Ishikawa (cell line): ENCODE measurements around the gene TECR.

Experiments used
- CEBPB ChIP-seq: IDR thresholded peaks from 2 replicates; pipeline ENCODE4 v1.6.1; 2012
- CREB1 ChIP-seq: IDR thresholded peaks from 2 replicates; pipeline ENCODE4 v1.6.1; 2012; ENCODE audit warnings: low read depth
- EGR1 ChIP-seq: IDR thresholded peaks from 2 replicates; pipeline ENCODE4 v1.6.1; 2012
- EP300 ChIP-seq: IDR thresholded peaks from 2 replicates; pipeline ENCODE4 v1.6.1; 2012; ENCODE audit warnings: borderline replicate concordance
- FOXM1 ChIP-seq: IDR thresholded peaks from 2 replicates; pipeline ENCODE4 v1.6.1; 2012; ENCODE audit warnings: low read depth, borderline replicate concordance
- MAX ChIP-seq: IDR thresholded peaks from 2 replicates; pipeline ENCODE4 v1.6.1; 2012
- NFIC ChIP-seq: IDR thresholded peaks from 2 replicates; pipeline ENCODE4 v1.6.1; 2012
- RAD21 ChIP-seq: IDR thresholded peaks from 2 replicates; pipeline ENCODE4 v1.6.1; 2012; ENCODE audit warnings: low read depth
- TAF1 ChIP-seq: IDR thresholded peaks from 2 replicates; pipeline ENCODE4 v1.6.1; 2012; ENCODE audit warnings: low read depth, mild to moderate bottlenecking
- TCF12 ChIP-seq: IDR thresholded peaks from 2 replicates; pipeline ENCODE4 v1.6.1; 2012; ENCODE audit warnings: low read depth
- TEAD4 ChIP-seq: IDR thresholded peaks from 2 replicates; pipeline ENCODE4 v1.6.1; 2012
- USF1 ChIP-seq: IDR thresholded peaks from 2 replicates; pipeline ENCODE4 v1.6.1; 2012
- YY1 ChIP-seq: IDR thresholded peaks from 2 replicates; pipeline ENCODE4 v1.6.1; 2012; ENCODE audit warnings: low read depth
- ZBTB7A ChIP-seq: IDR thresholded peaks from 2 replicates; pipeline ENCODE4 v1.6.1; 2012; ENCODE audit warnings: low read depth
- TF ChIP-seq, protein P1 (sequence below): IDR thresholded peaks from 2 replicates; pipeline ENCODE4 v1.6.1; 2012; ENCODE audit warnings: low read depth, mild to moderate bottlenecking

Gene TECR

GRCh38 chr19:14577885-14578427 is 48.6 kb downstream of the TECR start:
- TF ChIP-seq TEAD4 (no peak), MAX (no peak), YY1 (no peak), CREB1 (no peak), FOXM1 (no peak), USF1 (no peak), EP300 (no peak), TAF1 (no peak), CEBPB (no peak), RAD21 (no peak), TCF12 (no peak), NFIC (no peak), ZBTB7A (no peak), EGR1 (no peak)
- TF ChIP-seq, protein P1, sequence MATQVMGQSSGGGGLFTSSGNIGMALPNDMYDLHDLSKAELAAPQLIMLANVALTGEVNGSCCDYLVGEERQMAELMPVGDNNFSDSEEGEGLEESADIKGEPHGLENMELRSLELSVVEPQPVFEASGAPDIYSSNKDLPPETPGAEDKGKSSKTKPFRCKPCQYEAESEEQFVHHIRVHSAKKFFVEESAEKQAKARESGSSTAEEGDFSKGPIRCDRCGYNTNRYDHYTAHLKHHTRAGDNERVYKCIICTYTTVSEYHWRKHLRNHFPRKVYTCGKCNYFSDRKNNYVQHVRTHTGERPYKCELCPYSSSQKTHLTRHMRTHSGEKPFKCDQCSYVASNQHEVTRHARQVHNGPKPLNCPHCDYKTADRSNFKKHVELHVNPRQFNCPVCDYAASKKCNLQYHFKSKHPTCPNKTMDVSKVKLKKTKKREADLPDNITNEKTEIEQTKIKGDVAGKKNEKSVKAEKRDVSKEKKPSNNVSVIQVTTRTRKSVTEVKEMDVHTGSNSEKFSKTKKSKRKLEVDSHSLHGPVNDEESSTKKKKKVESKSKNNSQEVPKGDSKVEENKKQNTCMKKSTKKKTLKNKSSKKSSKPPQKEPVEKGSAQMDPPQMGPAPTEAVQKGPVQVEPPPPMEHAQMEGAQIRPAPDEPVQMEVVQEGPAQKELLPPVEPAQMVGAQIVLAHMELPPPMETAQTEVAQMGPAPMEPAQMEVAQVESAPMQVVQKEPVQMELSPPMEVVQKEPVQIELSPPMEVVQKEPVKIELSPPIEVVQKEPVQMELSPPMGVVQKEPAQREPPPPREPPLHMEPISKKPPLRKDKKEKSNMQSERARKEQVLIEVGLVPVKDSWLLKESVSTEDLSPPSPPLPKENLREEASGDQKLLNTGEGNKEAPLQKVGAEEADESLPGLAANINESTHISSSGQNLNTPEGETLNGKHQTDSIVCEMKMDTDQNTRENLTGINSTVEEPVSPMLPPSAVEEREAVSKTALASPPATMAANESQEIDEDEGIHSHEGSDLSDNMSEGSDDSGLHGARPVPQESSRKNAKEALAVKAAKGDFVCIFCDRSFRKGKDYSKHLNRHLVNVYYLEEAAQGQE: no peak

DNA sequence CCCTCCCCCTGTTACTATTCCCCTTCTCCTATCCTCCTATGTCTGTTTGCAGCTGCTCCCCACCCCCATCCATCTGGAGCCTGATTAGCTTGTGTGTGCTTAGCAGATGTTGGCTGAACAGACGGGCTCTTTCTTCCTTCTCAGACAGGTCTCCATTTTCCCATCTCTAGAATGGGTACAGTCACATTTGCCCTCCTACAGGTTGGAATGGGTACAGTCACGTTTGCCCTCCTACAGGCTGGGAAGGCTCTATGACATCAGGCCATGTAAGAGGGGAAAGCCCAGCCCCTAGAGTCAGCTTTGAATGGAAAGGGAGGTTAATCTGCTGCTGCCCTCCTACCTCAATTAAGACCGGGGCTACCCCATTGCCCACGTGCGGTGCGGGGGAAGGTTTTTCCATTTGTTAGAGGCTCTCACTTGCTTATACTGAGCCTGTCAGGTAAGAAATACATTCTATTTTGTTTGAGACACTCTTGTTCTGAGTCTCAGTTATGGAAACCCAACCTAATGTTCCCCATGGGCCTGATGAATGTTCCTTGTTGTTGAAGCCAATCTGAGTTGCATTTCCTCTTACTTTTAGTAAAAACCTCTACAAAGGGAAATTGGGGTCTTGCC is 51.3 kb downstream of the TECR start:
- no peak for TF ChIP-seq EGR1
- no peak for TF ChIP-seq TEAD4
- no peak for TF ChIP-seq TAF1
- no peak for TF ChIP-seq RAD21
- no peak for TF ChIP-seq TCF12
- TF ChIP-seq MAX: no peak
- no peak for TF ChIP-seq CEBPB
- TF ChIP-seq YY1: no peak
- TF ChIP-seq CREB1: no peak
- TF ChIP-seq NFIC: no peak
- no peak for TF ChIP-seq FOXM1
- TF ChIP-seq EP300: no peak
- TF ChIP-seq ZBTB7A: no peak
- no peak for TF ChIP-seq USF1

- TF ChIP-seq, protein P1: no peak
- no peak for TF ChIP-seq EGR1
Measured at GRCh38 chr19:14582894-14583340, 53.5 kb downstream of the TECR start, which contains the start of gene CLEC17A. Gene CLEC17A, plus strand, starts transcription at chr19:14583084. Its CDS starts 77 bp downstream, at chr19:14583161.

DNA sequence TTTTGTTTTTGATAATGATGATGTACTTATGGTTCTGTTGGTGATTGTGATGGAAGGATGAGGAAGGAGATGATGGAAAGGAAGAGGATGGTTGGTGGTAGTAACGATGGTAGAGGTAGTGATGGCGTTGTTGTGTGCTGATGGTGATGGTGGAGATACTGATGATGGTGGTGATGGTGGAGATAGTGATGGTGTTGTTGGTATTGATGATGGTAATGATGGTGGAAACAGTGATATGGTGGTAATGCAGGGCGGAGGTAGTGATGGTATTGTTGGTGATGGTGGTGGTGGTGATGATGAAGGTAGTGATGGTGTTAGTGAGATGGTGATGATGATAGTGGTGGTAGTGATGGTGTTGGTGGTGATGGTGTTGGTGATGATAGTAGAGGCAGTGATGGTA is 66.2 kb downstream of the TECR start:
- TF ChIP-seq ZBTB7A (no peak), FOXM1 (no peak), CEBPB (no peak), RAD21 (no peak), EP300 (no peak), CREB1 (no peak), TCF12 (no peak), MAX (no peak), TEAD4 (no peak), USF1 (no peak), YY1 (no peak), TAF1 (no peak), NFIC (no peak), EGR1 (no peak)
- TF ChIP-seq, protein P1: no peak
